DMS114 treated with DMSO at 0.1 percent for 48 hours (cell line): Measurements from ENCODE around the gene MECP2.
A peak's percentile ranks its signal among the peaks of the same experiment; 100 is the strongest.
"Not testable (repeated sequence)": the region's sequence is repeated elsewhere in the genome, so short reads cannot be mapped to it uniquely, and the experiment has no call there.

Source experiments
- DNase-seq: peaks from one replicate; lab custom pipeline; 2025; ENCODE audit not compliant: unreplicated experiment; lab: John Stamatoyannopoulos, UW

The MECP2 gene

DNA sequence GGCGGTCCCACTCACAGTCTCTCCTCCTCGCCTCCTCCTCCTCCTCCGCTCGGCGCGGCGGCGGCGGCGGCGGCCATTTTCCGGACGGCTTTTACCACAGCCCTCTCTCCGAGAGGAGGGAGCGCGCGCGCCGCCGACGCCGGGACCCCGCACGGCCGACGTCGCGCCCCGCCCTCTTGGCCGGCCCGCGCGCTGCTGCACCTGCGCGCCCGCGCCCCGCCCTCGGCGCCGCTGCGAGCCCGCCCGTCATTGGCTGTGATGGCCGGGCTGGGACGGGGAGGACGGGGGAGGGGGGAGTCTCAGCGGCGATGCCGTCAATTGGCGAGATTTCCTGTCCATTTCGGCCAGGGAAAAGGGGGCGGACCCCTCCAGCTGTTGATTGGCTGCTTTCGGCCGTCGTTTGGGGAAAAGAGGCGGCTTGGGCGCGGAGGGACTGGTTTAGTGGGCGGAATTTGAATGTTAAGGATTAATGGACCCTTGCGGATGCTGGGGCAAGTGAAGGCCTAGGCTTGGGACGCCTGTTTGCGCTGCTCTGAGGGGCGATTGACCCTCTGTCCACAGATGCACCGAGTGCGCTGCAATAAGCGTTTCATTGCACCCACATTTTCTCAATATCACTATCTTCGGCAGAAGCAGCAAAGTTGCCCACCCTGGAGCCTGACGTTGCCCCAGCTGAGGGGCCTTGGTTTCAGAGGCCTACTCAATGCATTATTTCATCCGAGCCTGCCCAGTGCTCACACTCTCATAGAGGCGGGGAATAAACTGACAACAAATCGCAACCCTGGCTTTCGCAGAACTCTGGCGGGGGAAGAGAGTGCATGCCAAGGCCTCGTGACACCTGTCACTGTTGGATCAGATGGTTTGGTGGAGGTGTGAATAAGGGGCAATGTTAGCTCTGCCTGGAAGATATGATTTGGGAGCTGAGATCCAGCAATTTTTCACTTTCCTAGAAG, at the start of gene MECP2:
Gene MECP2, minus strand, starts transcription at position 129 of the 953 bp plus-strand sequence.
- peak; percentile 76 for DNase-seq

DNA sequence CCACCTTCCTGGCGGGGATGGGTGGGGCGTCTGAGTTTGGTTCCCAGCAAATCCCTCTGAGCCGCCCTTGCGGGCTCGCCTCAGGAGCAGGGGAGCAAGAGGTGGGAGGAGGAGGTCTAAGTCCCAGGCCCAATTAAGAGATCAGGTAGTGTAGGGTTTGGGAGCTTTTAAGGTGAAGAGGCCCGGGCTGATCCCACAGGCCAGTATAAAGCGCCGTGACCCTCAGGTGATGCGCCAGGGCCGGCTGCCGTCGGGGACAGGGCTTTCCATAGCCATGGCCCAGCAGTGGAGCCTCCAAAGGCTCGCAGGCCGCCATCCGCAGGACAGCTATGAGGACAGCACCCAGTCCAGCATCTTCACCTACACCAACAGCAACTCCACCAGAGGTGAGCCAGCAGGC, 46.5 kb upstream of the MECP2 start, which contains the start of gene OPN1LW:
Gene OPN1LW, plus strand, starts transcription at position 234 of the 400 bp plus-strand sequence. Its CDS starts 41 bp downstream, at position 275.
- DNase-seq = not testable (repeated sequence)

DNA sequence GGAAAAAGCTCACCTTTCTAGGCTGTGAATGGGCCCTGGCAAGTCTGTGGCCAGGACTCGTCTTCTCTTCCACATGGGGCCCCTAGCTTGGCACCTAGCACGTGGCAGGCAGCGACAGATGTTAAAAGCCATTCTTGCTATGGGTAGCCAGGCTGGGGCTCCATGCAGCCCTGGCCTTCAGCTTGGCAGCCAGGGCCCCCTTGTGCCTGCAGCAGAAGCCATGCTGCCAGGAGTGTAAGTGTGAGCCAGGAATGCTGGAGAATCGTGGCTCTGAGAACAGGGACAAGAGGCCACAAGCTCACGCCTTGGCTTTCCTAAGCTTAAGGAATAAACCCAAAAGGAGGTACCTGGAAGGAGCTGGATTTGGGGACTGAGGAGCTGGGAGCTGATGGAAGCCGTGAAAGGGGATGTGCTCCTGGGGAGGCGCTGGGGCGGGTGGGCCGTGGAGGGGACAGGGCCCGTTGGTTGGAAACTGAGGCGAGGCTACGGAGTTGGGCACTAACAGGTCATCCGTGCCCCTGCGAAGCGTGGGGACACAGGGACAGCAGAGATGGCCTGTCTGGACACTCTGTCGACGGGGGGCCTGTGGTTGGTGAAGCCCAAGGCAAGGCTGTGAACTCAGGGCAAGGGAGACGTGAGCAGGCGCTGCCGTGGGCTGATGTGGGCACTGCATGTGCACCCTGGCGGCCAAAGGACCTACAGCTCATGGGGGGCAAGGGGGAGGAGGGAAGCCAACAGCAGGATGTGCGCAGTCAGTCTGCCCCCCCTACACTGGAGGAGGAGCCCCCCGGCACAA, 45.6 kb upstream of the MECP2 start:
- DNase-seq = no peak

DNA sequence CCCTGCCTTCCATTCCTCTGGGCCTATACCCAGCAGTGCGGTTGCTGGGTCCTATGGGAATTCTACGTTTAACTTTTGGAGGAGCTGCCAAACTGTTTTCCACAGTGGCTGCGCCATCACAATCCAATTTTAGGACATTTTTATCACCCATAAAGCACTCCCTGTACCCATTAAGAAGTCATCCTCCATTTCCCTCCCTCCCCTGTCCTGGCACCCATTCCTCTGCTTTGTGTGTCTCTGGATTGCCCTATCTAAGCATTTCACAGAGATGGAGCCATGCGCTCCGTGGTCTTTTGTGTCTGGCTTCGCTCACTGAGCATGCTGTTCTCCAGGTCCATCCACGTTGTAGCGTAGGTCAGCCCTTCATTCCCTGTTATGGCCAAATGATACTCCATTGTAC, 44.9 kb upstream of the MECP2 start:
- no peak for DNase-seq

DNA sequence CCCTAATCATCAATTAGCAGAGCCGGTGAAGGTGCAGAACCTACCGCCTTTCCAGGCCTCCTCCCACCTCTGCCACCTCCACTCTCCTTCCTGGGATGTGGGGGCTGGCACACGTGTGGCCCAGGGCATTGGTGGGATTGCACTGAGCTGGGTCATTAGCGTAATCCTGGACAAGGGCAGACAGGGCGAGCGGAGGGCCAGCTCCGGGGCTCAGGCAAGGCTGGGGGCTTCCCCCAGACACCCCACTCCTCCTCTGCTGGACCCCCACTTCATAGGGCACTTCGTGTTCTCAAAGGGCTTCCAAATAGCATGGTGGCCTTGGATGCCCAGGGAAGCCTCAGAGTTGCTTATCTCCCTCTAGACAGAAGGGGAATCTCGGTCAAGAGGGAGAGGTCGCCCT, 43.2 kb upstream of the MECP2 start:
- no peak for DNase-seq

DNA sequence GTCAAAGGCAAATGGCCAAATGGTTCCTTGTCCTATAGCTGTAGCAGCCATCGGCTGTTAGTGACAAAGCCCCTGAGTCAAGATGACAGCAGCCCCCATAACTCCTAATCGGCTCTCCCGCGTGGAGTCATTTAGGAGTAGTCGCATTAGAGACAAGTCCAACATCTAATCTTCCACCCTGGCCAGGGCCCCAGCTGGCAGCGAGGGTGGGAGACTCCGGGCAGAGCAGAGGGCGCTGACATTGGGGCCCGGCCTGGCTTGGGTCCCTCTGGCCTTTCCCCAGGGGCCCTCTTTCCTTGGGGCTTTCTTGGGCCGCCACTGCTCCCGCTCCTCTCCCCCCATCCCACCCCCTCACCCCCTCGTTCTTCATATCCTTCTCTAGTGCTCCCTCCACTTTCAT, 42.7 kb upstream of the MECP2 start:
- DNase-seq = no peak

DNA sequence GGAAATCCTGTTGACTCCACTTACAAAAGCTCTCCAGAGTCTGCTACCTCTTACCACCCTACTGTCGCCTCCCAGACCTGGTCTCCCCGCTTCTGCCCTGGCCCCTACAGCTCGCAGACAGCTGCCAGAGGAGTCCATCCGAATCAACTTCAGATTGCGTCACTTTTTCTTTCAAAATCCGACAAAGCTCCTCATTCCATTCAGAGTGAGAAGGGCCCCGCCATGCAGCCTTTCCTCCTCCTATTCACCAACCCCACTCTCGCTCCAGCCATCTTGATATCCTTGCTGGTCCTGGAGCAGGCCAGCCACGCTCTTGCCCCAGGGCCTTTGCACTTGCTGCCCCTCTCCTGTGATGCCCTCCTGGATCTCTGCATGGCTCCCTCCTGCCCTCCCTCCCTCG, 41.3 kb upstream of the MECP2 start:
- no peak for DNase-seq

DNA sequence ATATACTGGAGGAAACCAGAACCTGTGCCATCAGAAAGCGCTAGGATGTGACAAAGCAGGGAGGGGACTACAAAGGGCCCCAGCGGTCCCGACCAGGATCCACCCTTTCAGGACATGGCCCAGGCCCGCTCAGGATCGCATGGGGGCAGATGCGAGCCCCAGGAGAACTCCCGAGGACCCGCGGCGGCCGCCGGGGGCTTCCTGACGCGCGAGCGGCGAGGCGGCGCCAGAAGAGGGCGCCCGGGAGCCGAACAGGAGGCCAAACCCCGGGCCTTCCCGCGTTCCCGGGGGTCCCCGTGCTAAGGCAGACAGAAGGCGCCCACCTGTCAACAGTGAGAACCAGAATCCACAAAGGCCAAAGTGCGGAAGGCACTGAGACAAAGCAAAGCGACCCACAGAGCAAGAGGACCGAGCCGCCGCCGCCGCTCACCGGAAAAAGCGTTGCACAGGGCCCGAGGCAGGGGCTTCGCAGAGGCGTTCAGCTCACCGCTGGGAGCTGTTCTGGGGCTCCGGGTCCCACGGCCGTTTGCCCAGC, 39.2 kb upstream of the MECP2 start:
- DNase-seq = peak; percentile 14

DNA sequence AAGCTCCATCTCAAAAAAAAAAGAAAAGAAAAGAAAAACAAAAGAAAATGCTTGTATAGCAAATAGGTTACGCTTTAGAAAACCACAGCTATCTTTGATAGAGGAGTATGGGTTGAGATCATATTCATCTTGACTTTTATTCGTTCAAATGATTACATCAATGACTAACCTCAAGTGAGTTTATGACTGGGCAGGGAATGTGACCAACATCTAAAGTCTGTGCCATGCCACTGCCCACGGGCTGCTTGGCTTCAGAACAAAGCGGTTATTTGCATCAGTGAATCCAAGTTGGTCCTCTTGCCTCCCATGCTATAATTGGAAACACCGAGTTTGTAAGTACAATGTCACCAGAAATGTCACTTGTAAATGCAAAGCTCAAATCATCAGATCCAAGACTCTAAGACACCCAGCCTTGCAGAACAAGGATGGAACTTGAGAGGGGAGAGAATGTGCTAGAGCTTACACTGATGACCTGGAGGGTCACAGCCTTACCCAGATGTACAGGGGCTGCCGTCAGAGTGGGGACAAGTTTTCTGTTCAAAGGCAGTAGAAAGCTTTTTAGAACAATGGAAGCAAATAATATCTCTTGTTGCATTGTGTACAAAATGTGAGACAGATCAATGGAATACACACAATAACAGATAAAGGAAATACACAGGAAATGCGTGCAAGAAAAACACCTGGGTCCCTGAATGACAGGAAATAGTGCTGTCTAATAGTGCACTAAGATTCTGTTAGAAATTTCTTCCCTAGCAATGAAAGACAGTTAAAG, 38.1 kb upstream of the MECP2 start:
- no peak for DNase-seq

DNA sequence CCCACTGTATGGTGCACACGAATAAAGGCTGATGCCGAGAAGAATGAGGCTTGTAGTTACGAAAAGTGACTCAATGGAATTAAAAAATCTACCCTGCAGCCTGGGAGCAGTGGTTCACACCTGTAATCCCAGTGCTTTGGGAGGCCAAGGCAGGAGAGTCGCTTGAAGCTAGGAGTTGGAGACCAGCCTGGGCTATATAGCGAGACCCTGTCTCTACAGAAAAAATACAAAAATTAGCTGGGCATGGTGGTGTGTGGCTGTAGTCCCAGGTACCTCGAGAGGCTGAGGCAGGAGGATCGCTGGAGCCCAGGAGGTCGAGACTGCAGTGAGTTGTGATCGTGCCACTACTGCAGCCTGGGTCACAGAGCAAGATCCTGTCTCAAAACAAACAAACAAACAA, 34.8 kb upstream of the MECP2 start:
- DNase-seq = no peak

DNA sequence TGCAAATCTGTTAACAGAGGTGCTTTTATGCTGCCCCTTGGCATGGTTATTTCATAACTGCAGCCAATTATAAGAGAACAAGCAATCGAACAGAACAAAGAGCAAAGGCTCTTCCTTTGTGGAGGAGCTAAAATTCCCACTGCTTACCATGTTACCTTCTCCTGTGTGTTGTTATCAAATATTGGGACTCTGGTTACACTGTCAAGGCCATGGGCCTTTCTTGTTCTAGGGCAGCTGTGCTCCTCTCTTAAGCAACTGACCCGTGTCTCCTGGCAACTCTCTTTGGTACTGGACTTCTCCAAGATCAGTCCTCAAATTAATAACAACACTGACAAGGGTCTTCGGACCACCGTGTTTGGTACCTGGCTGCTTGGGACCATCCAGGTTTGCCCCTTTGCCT, 34.4 kb upstream of the MECP2 start:
- DNase-seq = no peak

DNA sequence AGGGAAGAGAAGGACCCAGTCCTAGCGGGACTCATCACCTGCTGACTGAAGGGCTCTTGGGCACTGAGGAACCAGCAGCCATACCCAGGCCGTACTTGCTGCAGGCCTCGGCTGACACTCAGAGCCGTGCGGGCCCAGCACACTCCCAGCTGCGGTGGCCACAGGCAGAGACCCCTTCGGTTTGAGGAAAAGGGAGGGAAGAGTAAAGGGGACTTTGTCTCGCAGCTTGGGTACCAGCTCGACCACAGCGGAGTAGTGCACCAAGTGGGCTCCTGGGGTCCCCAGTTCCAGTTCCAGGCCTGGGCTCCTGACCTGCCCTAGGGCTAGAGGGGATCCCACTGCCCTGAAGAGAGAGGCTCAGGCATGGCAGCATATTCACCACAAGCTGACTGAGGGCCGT, 28.6 kb upstream of the MECP2 start:
- DNase-seq = no peak

DNA sequence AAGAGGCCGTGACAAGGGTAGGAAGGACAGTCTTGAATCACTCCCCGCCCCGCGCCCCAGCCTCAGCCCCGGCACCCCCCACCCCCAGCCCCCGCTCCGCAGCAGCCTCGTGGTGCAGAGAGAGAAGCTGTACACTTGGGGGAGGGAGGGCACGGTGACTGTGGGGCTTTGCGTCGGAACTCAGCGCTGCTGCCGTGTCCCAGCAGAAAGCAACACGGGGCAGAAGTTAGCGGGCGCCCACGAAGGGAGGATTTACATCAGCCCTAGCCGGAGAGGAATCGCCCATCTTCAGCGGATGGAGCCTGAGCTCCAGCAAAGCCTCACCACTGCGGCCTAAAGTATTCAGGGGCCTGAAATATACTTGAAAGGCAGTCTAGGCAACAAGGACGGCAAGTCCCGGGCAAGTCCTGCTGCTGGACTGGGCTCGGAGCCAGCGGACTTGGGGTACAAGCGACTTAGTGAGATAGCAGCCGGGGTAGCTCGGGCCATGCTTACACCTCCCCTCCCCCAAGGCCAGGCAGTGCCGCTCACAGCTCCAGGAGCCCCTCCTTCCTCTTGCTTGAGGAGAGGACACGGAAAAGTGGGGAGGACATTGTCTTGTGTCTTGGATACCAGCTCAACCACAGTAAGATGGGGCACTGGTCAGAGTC, 28.0 kb upstream of the MECP2 start:
- no peak for DNase-seq

DNA sequence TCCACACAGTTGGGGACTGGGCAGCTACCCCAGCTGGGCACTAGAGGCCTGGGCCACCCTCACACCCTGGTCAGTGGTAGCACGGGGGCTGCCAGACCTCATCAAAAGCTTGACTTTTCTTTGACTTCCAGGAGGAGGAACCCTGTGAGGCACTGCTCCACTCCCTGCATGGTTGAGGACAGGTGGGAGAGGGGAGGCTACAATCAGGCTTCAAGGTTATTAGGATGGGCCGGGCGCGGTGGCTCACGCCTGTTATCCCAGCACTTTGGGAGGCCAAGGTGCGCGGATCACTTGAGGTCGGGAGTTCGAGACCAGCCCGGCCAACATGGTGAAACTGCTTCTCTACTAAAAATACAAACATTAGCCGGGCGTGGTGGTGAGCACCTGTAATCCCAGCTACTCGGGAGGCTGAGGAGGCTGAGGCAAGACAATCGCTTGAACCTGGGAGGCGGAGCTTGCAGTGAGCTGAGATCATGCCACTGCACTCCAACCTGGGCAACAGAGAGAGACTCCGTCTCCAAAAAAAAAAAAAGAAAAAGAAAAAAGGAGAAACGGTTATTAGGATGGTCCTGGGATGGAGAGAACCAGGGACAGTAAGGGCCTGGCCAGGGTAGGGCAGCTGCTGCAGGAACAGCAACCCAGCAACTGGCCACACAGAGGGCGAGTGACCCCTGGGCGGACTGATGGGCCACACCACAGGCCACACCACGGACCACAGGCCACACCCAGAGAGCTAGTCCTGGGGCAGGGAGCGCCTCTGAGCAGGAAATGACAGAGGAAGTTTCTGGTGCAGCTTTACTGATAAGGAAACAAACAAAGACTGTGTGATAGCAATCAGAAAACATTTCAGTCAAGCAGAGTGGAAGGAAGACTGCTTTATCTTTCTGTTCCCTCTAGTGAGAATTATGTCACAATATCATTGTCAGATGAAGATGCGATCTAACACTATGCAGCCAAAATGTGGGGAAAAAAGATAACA, 26.0 kb upstream of the MECP2 start:
- DNase-seq = no peak

DNA sequence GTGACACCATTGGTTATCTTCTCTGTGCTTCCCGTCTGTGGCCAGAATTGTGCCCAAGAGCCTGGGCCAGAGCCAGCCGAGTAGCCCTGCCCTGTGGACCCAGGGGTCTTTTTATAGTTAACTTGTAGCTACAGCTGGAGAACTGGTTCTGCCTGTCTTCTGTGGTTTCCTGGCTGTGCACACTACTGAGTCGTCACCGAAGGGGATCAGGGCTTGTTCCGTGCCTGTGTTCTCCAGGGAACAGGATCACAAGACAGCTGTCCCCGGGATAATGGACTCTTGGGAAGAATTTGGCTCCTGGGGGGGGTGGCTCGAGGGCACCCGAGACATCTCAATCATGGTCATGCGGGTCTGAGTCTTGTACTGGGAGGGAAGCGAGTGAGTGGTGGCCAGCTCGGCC, 24.4 kb upstream of the MECP2 start:
- DNase-seq = no peak

DNA sequence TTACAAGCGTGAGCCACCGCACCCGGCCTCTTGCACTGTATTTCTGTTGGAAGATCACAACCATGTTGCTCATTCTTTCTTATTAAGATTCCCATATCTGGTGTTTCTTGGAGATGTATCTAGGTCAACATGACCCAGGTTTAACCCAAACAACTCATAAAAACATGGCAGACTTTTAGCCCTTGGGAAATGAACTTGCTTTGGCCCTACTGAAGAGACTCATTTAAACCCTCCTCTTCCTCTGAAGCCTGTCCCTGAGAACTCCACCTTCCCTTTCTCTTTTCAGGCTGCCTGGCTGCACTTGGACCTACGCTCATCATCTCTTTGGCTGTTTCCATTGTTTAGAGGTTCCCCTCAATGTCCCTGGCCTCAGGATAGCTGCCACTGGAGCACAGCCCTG, 23.7 kb upstream of the MECP2 start:
- no peak for DNase-seq

DNA sequence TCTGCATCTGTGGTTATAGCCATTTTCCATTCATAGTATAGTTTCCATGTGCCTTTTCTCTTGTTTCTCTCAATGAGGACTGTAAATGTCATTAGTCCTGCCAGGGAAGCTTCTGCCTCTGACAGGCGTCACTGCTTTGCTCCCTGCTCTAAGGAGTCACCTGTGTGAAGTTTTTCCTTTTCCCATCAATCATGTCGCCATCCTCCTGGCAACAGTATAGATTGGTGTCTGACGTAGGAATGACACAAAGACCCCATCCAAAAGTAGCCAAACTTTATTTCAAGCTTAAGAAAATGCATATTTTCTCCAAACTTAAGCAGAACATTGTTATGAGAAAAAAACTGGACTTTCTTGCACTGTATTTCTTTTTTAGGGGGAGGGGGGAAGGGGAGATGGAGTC, 23.1 kb upstream of the MECP2 start:
- DNase-seq = no peak

DNA sequence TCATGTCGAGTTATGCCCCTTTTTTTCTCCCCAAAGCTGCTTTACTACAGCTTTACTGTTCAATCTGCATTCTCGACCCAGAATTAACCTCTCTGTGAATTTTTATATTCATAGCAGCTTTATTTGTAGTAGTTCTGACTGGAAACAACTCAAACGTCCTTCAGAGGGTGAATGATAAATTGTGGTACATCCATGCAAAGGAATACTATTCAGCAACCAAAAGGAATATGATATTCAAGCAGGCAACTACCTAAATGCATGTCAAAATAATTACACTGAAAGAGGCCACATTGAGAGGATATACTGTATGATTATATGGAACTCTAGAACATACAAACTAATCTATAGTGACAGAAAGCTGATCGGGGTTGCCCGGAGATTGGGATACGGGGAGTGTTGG, 20.0 kb upstream of the MECP2 start:
- no peak for DNase-seq
